GM18507 (cell line): Measurements from ENCODE around the gene LIN28B.

Experiments
- DNase-seq: peaks from one replicate; pipeline ENCODE4 v3.0.0; 2011; ENCODE audit warnings: low read depth; ENCODE audit not compliant: insufficient read length; ENCODE audit errors: extremely low spot score
- FAIRE-seq: peaks from 2 replicates; lab custom pipeline; 2011; peaks lifted over from hg19 to GRCh38; lab: Jason Lieb, UNC

Gene LIN28B

DNA sequence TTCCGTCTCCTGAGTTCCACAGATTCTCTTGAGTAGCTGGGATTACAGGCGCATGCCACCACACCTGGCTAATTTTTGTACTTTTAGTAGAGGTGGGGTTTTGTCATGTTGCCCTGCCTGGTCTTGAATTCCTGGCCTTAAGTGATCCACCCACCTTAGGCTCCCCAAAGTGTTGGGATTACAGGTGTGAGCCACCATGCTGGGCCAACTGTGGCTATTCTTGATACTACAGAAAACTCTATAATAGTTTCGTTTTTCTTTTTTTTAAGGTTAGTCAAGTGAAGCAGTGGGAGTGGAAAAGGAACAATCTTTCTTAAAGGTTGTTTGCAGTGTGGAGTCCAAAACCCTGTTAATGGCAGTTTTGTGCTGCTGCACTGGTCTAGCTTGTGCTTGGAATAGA, 138.2 kb downstream of the LIN28B start:
- DNase-seq (no peak), FAIRE-seq (no peak)

DNA sequence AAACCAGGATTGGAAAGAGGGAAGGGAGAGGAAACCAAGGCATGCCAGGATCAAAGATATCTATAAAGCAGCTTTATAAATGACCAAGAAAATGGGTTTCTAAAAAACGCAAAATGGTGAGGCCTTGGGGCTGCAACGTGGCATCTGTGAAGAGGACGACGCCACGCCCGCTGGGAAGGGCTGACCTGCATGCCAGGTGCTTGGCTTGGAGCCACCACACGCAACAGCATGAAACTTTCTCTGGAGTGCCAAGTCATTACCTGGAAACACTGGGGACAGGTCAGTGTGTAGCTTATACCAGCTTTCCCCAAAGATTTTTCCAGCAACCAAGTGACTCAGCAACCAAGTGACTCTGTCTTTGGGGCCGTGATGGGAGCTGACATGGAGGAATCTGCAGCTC, 140.4 kb downstream of the LIN28B start:
- FAIRE-seq (no peak), DNase-seq (no peak)

DNA sequence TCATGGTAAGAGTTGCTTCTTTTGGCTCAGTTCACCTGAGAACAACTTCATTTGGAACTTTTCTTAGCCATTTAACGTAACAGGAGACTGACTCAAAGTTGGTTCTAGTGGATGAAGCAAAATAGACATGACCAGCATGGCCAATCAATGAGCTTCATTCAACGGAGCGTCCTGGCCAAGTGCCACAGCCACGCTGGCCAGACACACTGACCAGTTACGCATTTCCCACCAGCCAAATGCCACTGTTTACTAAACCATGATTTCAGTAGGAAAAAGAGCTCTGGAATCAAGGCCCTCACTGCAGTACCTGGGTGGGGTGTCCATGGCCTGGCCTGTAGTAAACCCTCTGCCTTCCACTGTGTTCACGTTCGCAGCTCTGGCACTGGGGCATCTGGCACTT, 142.5 kb downstream of the LIN28B start:
- DNase-seq: no peak
- FAIRE-seq: no peak

DNA sequence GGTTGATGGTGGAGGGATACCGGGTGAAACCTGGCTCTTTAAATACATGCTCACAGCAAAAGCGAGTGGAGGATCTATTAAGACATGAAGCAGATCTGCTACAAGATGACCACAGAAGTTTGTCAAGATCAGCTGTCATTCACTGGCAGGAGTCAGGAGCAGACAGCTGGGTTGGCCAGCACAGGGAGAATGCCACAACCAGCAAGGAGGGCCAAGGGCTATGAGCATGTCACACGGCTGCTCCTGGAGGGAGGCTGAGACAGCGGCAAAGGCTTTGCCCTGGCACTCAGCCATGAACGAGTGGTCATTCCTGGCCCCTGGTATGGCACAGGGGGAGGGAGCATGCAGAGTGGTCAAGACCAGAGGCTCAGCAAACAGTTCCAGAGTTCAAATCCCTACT, 145.3 kb downstream of the LIN28B start:
- no peak for FAIRE-seq

DNA sequence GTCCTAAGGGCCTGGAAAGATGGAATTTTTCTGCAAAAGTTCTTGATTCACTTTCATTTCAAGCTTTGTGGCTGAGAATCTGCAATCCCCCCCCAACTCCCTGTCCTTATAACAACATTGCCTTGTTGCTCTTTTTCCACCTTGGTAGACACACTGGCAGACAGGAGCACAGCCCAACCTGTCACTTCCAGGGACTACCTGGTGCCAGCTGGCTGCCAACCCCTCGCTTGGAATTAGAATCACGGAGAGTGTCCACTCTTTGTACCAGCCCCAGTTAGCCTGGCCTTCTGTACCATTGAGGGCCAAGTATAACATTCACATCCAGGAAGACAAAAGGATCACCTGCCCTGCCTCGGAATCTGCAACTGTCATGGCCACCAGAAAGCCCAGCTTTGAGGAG, 148.2 kb downstream of the LIN28B start:
- DNase-seq: no peak
- FAIRE-seq: no peak

More for the DNA sequence above, 145.3 kb downstream of the LIN28B start:
- no peak for DNase-seq

DNA sequence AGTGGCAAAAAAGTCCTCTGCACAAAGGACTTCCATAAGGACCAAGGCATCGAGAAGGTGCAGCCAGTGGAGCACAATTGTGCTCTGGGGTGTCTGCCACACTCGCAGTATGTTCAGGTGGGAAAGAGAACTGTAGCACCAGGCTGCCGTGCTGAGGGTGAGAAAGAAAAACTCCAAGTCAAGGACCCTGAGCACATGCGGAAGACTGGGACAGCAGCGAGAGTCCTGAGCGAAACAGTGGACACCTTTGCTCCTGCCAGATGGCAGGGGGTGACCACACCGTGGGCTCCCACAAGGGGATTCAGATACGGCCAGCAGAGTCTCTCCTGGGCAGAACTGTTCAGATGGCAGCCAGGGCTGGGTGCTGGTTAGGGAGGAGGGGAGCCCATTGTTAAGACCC, 149.4 kb downstream of the LIN28B start:
- no peak for FAIRE-seq
- DNase-seq: no peak

DNA sequence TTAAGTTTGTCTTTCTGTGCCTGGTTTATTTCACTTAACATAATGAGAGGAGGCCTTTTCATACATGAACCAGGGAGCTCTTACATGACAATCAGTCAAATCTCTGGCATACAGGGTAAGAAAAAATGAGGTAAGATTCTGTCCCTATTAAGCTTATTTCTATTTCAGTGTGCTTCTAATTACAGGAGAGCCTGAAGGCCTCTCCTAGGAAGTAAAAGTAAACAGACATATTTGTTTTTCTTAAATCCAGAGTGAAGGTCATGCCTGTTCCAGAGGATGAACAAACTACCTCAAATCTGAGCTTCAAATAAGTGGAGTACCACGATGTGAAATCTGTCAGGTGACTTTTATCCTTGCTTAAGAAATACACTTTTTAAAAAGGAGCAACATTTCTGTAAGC, 150.3 kb downstream of the LIN28B start:
- FAIRE-seq (no peak), DNase-seq (no peak)

DNA sequence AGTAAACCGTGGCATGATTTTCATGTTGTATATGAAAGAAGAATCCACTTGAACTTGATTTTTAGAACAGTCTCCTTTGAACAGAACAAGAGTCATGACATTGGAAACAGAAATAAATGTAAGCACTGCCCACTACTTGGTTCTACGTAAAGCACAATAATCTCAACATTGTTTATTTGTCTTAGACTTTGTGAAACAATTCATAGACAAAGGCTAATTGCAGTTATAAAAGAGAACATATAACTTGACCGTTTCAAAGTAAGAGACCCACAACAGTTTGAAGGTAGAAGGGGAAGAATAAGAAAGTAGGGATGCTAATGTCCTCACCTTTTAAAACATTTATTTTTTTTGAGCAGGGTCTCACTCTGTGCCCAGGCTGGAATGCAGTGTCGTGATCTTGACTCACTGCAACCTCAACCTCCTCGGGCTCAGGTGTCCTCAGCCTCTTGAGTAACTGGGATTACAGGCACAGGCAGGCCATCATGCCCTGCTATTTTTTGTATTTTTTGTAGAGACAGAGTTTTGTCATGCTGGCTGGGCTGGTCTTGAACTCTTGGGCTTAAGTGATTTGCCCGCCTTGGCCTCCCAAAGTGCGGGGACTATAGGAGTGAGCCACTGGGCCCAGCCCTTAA, 151.8 kb downstream of the LIN28B start:
- no peak for FAIRE-seq
- DNase-seq: no peak

DNA sequence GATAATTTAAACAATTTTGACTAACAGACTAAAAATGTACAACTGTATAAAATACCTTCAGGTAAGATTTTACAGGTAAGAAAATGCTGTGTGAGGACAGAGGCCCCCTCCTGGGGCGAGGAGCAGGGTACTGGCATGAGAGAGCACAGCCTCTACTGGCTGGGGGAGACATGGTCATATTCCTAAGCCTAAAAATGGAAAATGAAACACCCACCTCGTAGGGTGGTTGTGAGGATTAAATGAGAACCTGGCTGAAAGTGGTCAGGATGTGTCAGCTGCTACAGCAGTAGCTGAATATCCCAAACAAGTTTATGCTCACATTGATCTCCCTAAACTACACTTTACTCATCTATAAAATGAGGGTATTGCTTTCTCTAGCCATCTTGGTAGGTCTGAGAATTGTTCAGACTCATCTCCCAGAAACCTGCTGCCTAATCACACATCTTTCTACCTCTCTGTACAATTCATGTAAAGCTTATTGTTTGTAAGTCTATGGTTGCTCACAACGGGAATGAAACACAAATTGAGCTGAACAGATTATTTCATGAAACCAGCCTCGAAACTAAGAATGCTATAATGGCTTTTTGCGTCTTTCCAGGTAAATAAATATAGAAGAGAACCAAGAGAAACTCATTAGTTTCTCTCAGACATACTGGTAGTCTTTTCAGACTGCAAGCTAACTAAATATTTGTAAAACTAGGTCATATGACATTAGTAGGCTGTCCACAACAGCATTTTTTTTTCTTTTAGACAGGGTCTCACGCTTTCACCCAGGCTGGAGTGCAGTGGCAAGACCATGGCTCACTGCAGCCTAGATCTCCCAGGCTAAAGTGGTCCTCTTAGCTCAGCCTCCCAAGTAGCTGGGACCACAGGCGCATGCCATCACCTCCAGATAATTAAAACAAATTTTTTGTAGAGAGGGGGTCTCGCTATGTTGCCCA, 153.3 kb downstream of the LIN28B start:
- no peak for FAIRE-seq
- DNase-seq: no peak

DNA sequence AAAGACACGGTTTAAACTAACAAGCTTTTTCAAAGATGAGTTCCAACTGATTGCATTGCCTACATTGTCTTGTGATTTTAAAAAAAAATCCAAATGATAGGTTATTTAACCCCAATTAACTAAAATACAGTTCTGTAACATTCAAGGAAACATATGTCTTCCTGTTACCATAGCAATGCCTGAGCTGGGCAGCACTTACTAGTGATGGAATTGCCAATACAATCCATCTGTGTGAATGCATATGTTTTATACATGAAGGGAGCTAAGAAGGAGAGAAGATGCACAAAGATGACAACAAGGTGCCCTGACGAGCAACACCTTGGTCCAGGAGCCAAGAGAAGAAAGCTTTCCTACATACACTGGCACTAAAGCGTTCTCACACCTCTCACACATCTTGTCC, 154.2 kb downstream of the LIN28B start:
- DNase-seq: no peak
- no peak for FAIRE-seq

DNA sequence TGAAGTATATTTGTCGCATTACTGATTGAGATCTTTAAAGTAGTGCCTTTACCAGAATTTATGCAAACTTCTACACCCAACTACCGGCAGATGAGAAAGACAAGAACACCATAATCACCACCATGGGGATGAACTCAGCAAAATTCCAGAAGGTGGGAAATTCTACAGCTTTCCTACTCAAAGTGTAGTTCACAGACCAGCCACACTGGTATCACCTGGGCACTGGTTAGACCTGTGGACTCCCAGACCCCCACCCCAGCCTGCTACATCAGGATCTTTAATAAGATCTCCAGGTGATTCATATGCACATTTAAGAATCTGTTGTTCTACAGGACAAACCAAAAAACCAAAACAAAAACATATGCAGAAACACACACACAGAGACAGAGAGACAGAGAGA, 155.0 kb downstream of the LIN28B start:
- DNase-seq: no peak
- FAIRE-seq: no peak

DNA sequence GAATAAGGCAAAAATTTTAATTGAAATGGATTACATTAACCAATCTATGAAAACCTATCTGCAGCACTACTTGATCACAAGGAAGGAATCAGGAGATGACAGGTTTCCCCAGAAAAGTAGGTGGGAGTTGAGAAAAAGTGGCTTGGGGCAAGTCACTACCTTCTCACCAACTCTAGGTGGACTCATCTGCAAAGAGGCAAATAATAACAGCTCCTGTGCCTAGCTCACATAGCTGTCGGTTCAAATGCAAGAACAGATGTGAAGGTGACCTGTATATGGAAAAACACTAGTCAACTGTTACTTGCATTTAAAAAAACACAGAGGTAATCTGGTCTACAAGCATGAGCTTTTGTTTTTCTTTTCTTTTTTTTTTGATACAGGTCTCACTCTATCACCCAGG, 155.7 kb downstream of the LIN28B start:
- no peak for DNase-seq
- FAIRE-seq: no peak

DNA sequence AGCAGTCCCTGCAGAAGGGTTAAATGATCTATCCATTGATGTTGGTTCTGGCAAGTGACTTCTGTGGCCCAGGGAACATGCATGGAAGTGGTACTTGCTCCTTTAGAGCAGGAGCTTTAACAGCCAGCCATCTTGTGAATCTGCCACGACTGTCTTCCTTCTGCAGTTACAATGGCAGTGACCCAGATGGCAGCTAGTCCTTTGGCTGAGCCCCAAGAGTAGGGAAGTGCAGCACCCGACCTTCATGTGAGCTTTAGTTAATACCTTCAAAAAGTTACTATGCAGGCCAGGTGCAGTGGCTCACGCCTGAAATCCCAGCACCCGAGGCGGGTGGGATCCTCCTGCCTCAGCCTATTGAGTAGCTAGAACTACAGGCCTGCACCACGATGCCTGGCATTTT, 156.5 kb downstream of the LIN28B start:
- FAIRE-seq (no peak), DNase-seq (no peak)

DNA sequence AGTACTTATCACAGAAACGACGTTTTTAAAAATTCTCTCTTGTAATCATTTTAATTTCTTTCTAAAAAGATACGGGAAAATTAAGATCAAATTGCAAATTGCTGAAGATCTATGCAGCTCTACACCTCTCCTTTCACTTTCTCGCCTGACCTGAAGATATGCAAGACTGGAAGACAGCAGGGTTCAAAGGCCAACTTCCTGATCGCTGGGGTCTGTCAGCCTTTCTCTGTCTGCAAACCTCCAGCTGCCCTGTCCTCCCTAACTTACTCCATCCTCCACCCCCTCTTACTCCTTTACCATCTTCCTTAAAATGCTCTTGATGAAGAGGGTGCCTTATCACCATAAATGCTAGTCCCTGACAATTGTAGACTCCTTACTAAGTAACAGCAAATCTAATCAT, 159.2 kb downstream of the LIN28B start:
- DNase-seq: no peak

DNA sequence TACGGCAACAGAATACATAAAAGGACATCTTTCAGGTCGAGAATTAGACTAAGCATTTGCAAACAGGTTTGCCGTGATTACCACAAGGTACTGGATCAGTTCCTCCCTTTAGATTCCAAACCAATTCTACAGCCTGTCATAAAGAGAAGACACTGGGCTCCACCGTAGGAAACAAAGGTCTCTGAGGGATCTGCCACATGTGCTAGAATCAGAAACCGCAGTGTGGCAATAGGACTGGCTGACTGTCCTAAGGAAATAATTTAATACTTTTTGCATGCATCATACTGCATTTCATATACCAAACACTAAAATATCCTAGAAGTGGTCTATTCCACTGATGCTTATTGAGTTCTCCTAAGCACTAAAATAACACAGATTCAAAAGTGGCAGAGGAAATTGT, 163.7 kb downstream of the LIN28B start:
- no peak for FAIRE-seq

More for the DNA sequence above, 159.2 kb downstream of the LIN28B start:
- FAIRE-seq: no peak

DNA sequence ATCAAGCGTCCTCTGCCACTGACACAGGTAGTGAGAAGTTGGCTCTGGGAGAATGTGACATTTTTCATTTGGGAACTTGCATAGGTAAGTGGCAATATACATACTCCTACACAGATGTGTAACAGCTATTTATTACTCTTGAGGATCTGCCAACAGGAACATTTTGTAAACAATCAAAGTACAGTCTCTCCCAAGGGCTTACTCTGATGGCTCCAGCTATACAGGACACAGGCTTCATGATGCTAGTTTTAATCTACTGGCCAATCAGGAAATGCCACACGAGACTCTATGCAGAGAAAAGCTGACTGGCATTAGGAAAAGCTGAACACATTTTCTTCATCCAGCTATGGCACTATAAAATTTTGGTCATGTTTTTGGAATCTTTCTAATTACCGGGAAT, 165.1 kb downstream of the LIN28B start:
- DNase-seq (no peak), FAIRE-seq (no peak)

More for the DNA sequence above, 163.7 kb downstream of the LIN28B start:
- DNase-seq: no peak

DNA sequence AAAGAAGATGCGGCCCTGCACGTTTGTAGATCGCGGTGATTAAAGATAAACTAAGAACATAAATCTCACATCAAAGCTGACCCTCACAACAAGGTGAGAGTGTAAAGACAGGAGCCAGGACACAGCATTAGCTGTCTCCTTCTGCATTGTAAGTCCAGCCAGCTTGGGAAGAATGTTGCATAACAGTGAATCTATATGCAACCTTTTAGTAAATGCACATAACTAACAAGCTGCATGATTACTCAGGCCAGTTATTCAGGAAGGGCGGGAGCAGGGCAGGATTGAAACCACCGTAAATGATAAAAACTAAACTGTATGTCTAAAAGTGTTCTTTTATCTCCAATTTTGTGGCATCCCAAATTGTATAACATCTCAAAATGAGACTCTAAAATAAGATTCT, 165.8 kb downstream of the LIN28B start:
- no peak for FAIRE-seq
- no peak for DNase-seq
